ENCODE results near the gene SYTL3.

The SYTL3 gene

GRCh38 chr6:158703837-158704822 is 54.3 kb downstream of the SYTL3 start:
- Mint-ChIP-seq H3K4me1 (ENCODE audit: low read depth) (peaks cover 6% of the 10 kb centered on the region), H3K27me3 (no peaks in the 10 kb centered on the region), H3K9me3 (ENCODE audit: low read depth) (no peaks in the 10 kb centered on the region), H3K4me3 (peak overlapping the region; percentile 79), H3K27ac (no peak overlapping the region), H3K36me3 (no peaks in the 10 kb centered on the region)

- no peak overlapping the region for H3K27ac Mint-ChIP-seq
- peaks cover 3% of the 10 kb centered on the region for H3K36me3 Mint-ChIP-seq
- no peaks in the 10 kb centered on the region for H3K9me3 Mint-ChIP-seq (ENCODE audit: low read depth)
- peaks cover 6% of the 10 kb centered on the region for H3K4me1 Mint-ChIP-seq (ENCODE audit: low read depth)
- H3K4me3 Mint-ChIP-seq, result no peak overlapping the region
- H3K27me3 Mint-ChIP-seq, result no peaks in the 10 kb centered on the region
Observed at GRCh38 chr6:158705386-158706126, 55.7 kb downstream of the SYTL3 start.

GRCh38 chr6:158706369-158706982 is 56.6 kb downstream of the SYTL3 start:
- H3K27me3 Mint-ChIP-seq, result no peaks in the 10 kb centered on the region
- no peak overlapping the region for H3K4me3 Mint-ChIP-seq
- peaks cover 6% of the 10 kb centered on the region for H3K4me1 Mint-ChIP-seq (ENCODE audit: low read depth)
- H3K27ac Mint-ChIP-seq, result no peak overlapping the region
- peaks cover 5% of the 10 kb centered on the region for H3K36me3 Mint-ChIP-seq
- no peaks in the 10 kb centered on the region for H3K9me3 Mint-ChIP-seq (ENCODE audit: low read depth)

GRCh38 chr6:158707120-158707820 is 57.4 kb downstream of the SYTL3 start:
- Mint-ChIP-seq H3K36me3 (peaks cover 7% of the 10 kb centered on the region), H3K27ac (no peak overlapping the region), H3K4me1 (ENCODE audit: low read depth) (peaks cover 6% of the 10 kb centered on the region), H3K4me3 (no peak overlapping the region), H3K9me3 (ENCODE audit: low read depth) (no peaks in the 10 kb centered on the region), H3K27me3 (no peaks in the 10 kb centered on the region)

- H3K36me3 Mint-ChIP-seq, result peaks cover 7% of the 10 kb centered on the region
- H3K9me3 Mint-ChIP-seq (ENCODE audit: low read depth), result no peaks in the 10 kb centered on the region
- H3K4me1 Mint-ChIP-seq (ENCODE audit: low read depth), result peaks cover 6% of the 10 kb centered on the region
- no peak overlapping the region for H3K27ac Mint-ChIP-seq
- H3K27me3 Mint-ChIP-seq, result no peaks in the 10 kb centered on the region
- H3K4me3 Mint-ChIP-seq, result no peak overlapping the region
Observed at GRCh38 chr6:158707821-158708195, 58.0 kb downstream of the SYTL3 start.

- H3K9me3 Mint-ChIP-seq (ENCODE audit: low read depth), result no peaks in the 10 kb centered on the region
- H3K27ac Mint-ChIP-seq, result no peak overlapping the region
- no peak overlapping the region for H3K4me3 Mint-ChIP-seq
- H3K27me3 Mint-ChIP-seq, result no peaks in the 10 kb centered on the region
- H3K36me3 Mint-ChIP-seq, result peaks cover 11% of the 10 kb centered on the region
- H3K4me1 Mint-ChIP-seq (ENCODE audit: low read depth), result peaks cover 6% of the 10 kb centered on the region
Observed at GRCh38 chr6:158708239-158708638, 58.4 kb downstream of the SYTL3 start.

GRCh38 chr6:158709809-158710208 is 60.0 kb downstream of the SYTL3 start:
- Mint-ChIP-seq H3K36me3 (peaks cover 19% of the 10 kb centered on the region), H3K4me1 (ENCODE audit: low read depth) (no peaks in the 10 kb centered on the region), H3K9me3 (ENCODE audit: low read depth) (no peaks in the 10 kb centered on the region), H3K4me3 (no peak overlapping the region), H3K27ac (no peak overlapping the region), H3K27me3 (no peaks in the 10 kb centered on the region)

- H3K4me1 Mint-ChIP-seq (ENCODE audit: low read depth), result peaks cover 9% of the 10 kb centered on the region
- no peak overlapping the region for H3K27ac Mint-ChIP-seq
- no peak overlapping the region for H3K4me3 Mint-ChIP-seq
- no peaks in the 10 kb centered on the region for H3K27me3 Mint-ChIP-seq
- H3K36me3 Mint-ChIP-seq, result peaks cover 25% of the 10 kb centered on the region
- H3K9me3 Mint-ChIP-seq (ENCODE audit: low read depth), result no peaks in the 10 kb centered on the region
Observed at GRCh38 chr6:158711264-158711663, 61.4 kb downstream of the SYTL3 start.

GRCh38 chr6:158713469-158713868 is 63.6 kb downstream of the SYTL3 start:
- H3K27ac Mint-ChIP-seq, result no peak overlapping the region
- no peak overlapping the region for H3K4me3 Mint-ChIP-seq
- peaks cover 31% of the 10 kb centered on the region for H3K36me3 Mint-ChIP-seq

GRCh38 chr6:158714706-158715105 is 64.9 kb downstream of the SYTL3 start:
- Mint-ChIP-seq H3K4me3 (no peak overlapping the region), H3K36me3 (peaks cover 31% of the 10 kb centered on the region), H3K27ac (no peak overlapping the region), H3K9me3 (ENCODE audit: low read depth) (no peaks in the 10 kb centered on the region), H3K27me3 (no peaks in the 10 kb centered on the region), H3K4me1 (ENCODE audit: low read depth) (peaks cover 34% of the 10 kb centered on the region)

More at GRCh38 chr6:158713469-158713868, 63.6 kb downstream of the SYTL3 start:
- Mint-ChIP-seq H3K4me1 (ENCODE audit: low read depth) (peaks cover 24% of the 10 kb centered on the region), H3K9me3 (ENCODE audit: low read depth) (no peaks in the 10 kb centered on the region), H3K27me3 (no peaks in the 10 kb centered on the region)

GRCh38 chr6:158715330-158716311 is 65.8 kb downstream of the SYTL3 start:
- H3K27ac Mint-ChIP-seq, result peak overlapping the region; percentile 28
- peaks cover 28% of the 10 kb centered on the region for H3K36me3 Mint-ChIP-seq
- peaks cover 41% of the 10 kb centered on the region for H3K4me1 Mint-ChIP-seq (ENCODE audit: low read depth)
- no peaks in the 10 kb centered on the region for H3K9me3 Mint-ChIP-seq (ENCODE audit: low read depth)
- H3K27me3 Mint-ChIP-seq, result no peaks in the 10 kb centered on the region
- H3K4me3 Mint-ChIP-seq, result no peak overlapping the region

GRCh38 chr6:158717341-158718330 is 67.8 kb downstream of the SYTL3 start:
- peak overlapping the region; percentile 57 for H3K4me3 Mint-ChIP-seq
- H3K9me3 Mint-ChIP-seq (ENCODE audit: low read depth), result no peaks in the 10 kb centered on the region
- H3K4me1 Mint-ChIP-seq (ENCODE audit: low read depth), result peaks cover 52% of the 10 kb centered on the region
- no peaks in the 10 kb centered on the region for H3K27me3 Mint-ChIP-seq
- H3K27ac Mint-ChIP-seq, result peak overlapping the region; percentile 16
- H3K36me3 Mint-ChIP-seq, result peaks cover 27% of the 10 kb centered on the region

All from activated naive CD8-positive, alpha-beta T cell (primary cell).